ENCODE data around the gene SLC22A12.
"Not testable (repeated sequence)": the region's sequence is repeated elsewhere in the genome, so short reads cannot be mapped to it uniquely, and the experiment has no call there.

SLC22A12 gene

GRCh38 chr11:64590763-64591221, at the start of gene SLC22A12:
TSS of gene SLC22A12 (plus strand) at chr11:64591220. CDS start at chr11:64591557, 337 bp downstream.
- DNase-seq: no peak

- no peak for DNase-seq
These were observed 48.6 kb upstream of the SLC22A12 start for GRCh38 chr11:64542172-64543125.

- DNase-seq: no peak
These were observed 47.2 kb upstream of the SLC22A12 start for GRCh38 chr11:64543818-64544217.

GRCh38 chr11:64544616-64545296, 46.3 kb upstream of the SLC22A12 start:
- DNase-seq: no peak

- DNase-seq: no peak
These were observed 45.4 kb upstream of the SLC22A12 start for GRCh38 chr11:64545619-64546018.

- no peak for DNase-seq
These were observed 44.8 kb upstream of the SLC22A12 start for GRCh38 chr11:64546176-64546575.

GRCh38 chr11:64546600-64546999, 44.4 kb upstream of the SLC22A12 start:
- DNase-seq: no peak

- no peak for DNase-seq
These were observed 41.1 kb upstream of the SLC22A12 start for GRCh38 chr11:64549969-64550368.

- DNase-seq: peak; percentile 45
These were observed 37.3 kb upstream of the SLC22A12 start for GRCh38 chr11:64553554-64554201.

GRCh38 chr11:64556044-64556720, 34.8 kb upstream of the SLC22A12 start:
- no peak for DNase-seq

- DNase-seq: no peak
These were observed 34.2 kb upstream of the SLC22A12 start for GRCh38 chr11:64556721-64557250.

- no peak for DNase-seq
These were observed 32.8 kb upstream of the SLC22A12 start for GRCh38 chr11:64558065-64558745.

- no peak for DNase-seq
These were observed 32.2 kb upstream of the SLC22A12 start for GRCh38 chr11:64558869-64559268.

GRCh38 chr11:64559351-64560138, 31.5 kb upstream of the SLC22A12 start:
- no peak for DNase-seq

GRCh38 chr11:64560139-64560771, 30.8 kb upstream of the SLC22A12 start:
- no peak for DNase-seq

GRCh38 chr11:64560941-64561340, 30.1 kb upstream of the SLC22A12 start:
- DNase-seq: no peak

- DNase-seq: not testable (repeated sequence)
These were observed 29.6 kb upstream of the SLC22A12 start for GRCh38 chr11:64561429-64561828.

GRCh38 chr11:64561984-64562722, 28.9 kb upstream of the SLC22A12 start:
- DNase-seq: no peak

GRCh38 chr11:64562723-64563351, 28.2 kb upstream of the SLC22A12 start:
- DNase-seq: no peak

Data from CD4-positive, alpha-beta T cell treated with Interleukin-4 for 1 hour (primary cell).